HG03342 (cell line): ENCODE measurements around the gene ADCY7.

Experiments
- ATAC-seq: cut with Tn5 transposase; IDR thresholded peaks from one replicate; pipeline ENCODE4 v1.9.1; 2021; ENCODE audit warnings: mild to moderate bottlenecking, moderate library complexity; ENCODE audit not compliant: unreplicated experiment

The ADCY7 gene

GRCh38 chr16:50265716-50266336, 525 bp upstream of the ADCY7 start:
- no peak for ATAC-seq

GRCh38 chr16:50267151-50267631, 840 bp downstream of the ADCY7 start:
- no peak for ATAC-seq

- ATAC-seq = no peak
These were observed 1.3 kb downstream of the ADCY7 start for GRCh38 chr16:50267651-50268050.

DNA sequence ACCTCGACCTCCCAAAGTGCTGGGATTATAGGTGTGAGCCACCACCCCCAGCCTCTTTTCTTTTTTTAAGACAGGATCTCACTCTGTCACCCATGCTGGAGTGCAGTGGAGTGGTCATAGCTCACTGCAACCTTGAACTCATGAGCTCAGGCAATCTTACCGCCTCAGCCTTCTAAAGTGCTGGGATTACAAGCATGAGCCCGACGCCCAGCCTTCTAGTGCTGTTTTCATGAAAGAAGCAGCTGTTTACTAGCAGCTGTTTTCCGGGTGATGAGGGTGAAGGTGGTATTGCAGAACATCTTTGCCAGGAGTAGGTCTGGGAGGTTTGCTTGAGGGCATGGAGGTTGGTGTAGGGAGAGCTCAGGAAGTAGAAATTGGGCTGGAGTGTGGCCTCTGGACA, 2.0 kb downstream of the ADCY7 start:
- ATAC-seq = no peak

- no peak for ATAC-seq
These were observed 2.8 kb downstream of the ADCY7 start for GRCh38 chr16:50269061-50269705.

DNA sequence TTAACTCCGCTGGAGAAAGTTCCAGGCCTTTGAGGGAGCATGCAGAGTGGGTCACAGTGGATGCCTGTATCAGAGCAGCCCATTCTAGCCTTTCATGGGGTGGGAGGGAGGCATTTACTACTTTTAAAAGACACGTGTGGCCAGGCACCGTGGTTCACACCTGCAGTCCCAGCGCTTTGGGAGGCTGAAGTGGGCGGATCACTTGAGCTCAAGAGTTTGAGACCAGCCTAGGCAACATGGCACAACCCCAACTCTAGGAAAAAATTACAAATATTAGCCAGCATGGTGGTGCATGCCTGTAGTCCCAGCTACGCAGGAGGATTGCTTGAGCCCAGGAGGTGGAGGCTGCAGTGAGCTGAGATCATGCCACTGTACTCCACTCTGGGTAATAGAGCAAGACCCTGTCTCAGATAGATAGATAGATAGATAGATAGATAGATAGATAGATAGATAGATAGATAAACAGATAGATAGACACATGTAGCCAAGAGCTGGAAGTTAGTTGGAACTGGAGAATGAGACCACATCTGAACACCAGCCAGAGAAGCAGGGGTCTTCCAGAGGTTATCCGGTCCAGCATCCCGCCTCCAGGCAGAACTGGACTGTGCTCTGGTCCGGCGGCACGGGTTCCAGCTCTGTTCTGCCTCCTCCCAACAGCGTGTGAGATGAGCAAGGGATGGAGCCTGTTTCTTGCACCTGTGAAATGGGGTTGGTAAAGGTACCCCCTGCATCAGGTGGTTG, 3.6 kb downstream of the ADCY7 start:
- no peak for ATAC-seq

DNA sequence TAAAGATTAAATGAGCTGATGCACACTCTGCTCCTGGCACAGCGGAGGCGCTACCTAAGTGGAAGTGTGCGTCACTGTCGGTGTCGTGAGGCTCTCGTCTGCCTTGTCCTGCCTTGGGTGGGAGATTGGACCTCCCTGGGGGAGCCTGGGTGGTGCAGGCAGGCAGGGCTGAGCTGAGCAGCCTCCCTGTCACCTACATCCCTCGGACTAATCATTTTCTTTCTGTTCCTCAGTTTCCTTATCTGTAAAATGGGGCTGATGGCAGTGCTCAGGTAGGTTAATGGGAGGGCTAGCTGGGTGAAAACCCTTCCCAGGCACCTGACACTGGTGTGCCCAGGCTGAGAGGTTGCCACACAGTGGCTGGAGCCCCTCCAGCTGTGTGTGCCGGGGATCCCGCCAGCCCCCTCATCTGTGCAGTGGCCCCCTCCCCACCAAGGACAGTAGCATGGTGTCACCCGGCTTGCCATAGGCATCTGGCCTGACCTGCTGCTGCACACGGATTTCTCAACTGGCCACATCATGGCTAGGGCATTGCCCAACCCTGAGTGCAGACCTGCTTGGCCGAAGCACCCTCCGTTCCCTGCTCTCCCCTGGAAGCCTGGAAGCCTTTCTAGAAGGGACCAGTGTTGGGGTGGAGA, 4.3 kb downstream of the ADCY7 start:
- ATAC-seq = no peak

GRCh38 chr16:50271148-50272041, 5.0 kb downstream of the ADCY7 start:
- ATAC-seq = no peak

- no peak for ATAC-seq
These were observed 5.8 kb downstream of the ADCY7 start for GRCh38 chr16:50272111-50272571.

DNA sequence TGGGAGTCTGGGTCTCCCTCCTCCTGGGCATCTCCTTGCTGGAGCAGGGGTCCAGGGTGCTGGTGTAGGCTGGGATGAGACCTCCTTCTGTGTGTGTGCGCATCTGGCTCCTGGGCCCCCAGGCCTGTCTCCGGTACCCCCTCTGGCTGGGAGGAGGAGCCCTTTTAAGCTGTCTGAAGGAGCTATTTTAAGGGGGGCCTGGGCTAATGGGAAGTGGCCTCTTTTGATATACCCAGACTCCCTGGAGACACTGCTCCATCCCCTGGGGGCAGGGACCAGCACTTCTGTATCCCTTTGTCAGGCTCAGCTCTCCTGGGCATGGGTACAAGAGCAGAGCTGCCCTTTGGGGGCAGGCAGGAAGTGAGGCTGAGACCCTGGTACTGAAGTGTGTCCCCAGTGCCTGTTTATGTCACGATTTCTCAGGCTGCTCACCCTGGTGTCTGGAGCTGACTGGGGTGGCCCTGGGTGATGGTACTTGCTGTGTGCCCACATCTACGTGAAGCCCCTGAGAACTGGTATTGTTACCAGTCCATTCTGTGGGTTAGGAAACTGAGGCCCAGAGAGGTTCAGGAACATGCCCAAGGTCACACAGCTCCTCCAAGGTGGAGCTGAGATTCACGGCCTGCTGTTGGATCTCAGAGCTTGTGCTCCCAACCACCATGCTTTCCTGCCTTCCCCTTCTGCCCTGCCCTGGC, 6.5 kb downstream of the ADCY7 start:
- ATAC-seq = no peak

GRCh38 chr16:50273382-50273690, 7.0 kb downstream of the ADCY7 start:
- no peak for ATAC-seq

- peak; percentile 72 for ATAC-seq
These were observed 7.6 kb downstream of the ADCY7 start for GRCh38 chr16:50273888-50274325.

- peak; percentile 38 for ATAC-seq
These were observed 8.2 kb downstream of the ADCY7 start for GRCh38 chr16:50274326-50275097.

GRCh38 chr16:50275098-50275415, 8.7 kb downstream of the ADCY7 start:
- ATAC-seq = no peak

DNA sequence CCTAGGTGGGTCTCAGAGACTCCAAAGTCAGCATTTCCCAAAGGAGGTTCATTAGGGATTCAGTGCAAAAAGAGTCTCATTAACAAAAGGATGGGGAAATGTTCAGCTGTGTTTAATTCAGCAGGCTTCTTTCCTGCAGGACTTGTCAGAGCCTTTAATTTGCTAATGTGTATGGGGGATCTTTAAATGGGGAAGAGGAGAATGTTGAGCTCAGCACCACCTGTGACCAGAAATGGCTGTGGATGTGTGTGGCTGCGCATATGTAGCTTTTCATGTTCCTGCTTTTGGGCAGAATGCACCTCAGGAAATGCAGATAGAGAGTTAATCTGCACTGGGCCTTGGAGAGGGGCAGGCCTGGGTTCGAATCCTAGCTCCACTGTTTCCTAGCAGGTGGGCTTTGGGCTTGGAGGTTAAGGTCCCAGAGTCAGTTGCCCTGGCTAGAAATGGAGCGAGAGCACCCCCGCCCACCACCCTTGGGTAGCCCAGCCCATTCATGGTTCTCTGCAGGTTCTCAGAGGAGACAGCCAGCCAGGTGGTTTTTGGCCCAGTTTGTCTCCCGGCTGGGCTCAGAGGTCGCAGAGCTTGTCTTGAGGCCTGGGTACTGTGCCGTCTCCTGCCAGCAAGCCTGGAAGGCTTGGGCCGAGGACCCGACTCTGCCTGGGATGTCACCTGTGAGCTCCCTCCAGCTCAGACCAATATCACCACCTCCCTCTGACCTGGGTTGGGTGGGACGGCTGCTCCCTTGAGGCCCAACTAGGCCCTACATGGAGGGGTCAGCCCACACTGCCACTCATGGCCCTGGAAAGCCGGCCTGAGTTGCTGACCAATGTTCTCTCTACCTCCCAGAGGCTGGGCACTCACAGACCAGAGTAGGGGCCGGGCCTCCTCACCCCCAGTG, 9.3 kb downstream of the ADCY7 start:
- no peak for ATAC-seq

DNA sequence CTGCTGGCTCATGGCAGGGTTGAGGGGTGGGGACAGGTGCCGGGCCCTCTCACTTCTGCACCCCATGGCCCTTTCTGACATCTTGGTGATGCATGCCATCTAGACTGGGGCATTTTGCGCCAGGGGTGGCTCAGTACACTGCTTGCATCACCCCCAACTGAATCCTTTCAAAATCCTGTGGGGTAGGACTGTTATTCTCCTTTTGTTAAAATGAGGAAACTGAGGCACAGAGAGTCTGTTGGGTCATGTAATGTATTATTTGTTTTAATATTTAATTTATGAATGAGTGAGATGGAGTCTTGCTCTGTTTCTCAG, 9.9 kb downstream of the ADCY7 start:
- no peak for ATAC-seq

- no peak for ATAC-seq
These were observed 10.6 kb downstream of the ADCY7 start for GRCh38 chr16:50276801-50277555.

DNA sequence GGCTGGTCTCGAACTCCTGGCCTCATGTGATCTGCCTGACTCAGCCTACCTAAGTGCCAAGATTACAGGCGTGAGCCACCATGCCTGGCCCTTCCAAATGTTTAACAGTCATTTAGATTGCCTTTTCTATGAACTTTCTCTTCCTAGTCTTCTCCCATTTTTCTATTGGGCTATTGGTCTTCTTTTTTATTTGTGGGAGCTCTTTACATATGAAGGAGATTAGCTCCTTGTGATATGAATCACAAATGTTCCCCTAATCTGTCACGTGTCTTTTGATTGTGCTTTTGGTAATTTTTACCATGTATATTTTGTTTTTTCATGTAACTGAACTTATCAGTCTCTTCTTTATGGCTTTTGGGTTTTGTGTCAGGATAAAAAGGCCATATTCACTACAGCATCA, 11.9 kb downstream of the ADCY7 start:
- no peak for ATAC-seq
